Smooth muscle cell (in vitro differentiated cells): ENCODE measurements around the gene BTD. TPM values are rescaled to one million over a fixed set of nuclear protein-coding genes. Genes with fewer than 3 reads are reported as not detected.

Experiments
- DNase-seq: peaks from one replicate; lab custom pipeline; 2025; ENCODE audit not compliant: unreplicated experiment; lab: John Stamatoyannopoulos, UW
- H2AFZ ChIP-seq: fragments of 200-600 bp; sonication (generic); 2 replicates; pipeline ENCODE4 v1.6.0; 2016; ENCODE audit warnings: antibody characterized with exemption, low read depth, mild to moderate bottlenecking
- H3F3A ChIP-seq: fragments of 200-600 bp; sonication (generic); 2 replicates; pipeline ENCODE4 v1.6.0; 2017; ENCODE audit warnings: antibody characterized with exemption, low read depth
- H3K27ac ChIP-seq: fragments of 200-600 bp; sonication (generic); 2 replicates; pipeline ENCODE4 v1.5.1; 2016; ENCODE audit warnings: low read depth, mild to moderate bottlenecking
- H3K27me3 ChIP-seq: fragments of 200-600 bp; sonication (generic); 2 replicates; pipeline ENCODE4 v1.6.1; 2016; ENCODE audit warnings: low read depth, mild to moderate bottlenecking
- H3K36me3 ChIP-seq: fragments of 200-600 bp; sonication (generic); 2 replicates; pipeline ENCODE4 v1.5.1; 2016; ENCODE audit warnings: low read depth
- H3K4me1 ChIP-seq: fragments of 200-600 bp; sonication (generic); 2 replicates; pipeline ENCODE4 v1.5.1; 2016; ENCODE audit warnings: low read depth
- H3K4me2 ChIP-seq: fragments of 200-600 bp; sonication (generic); 2 replicates; pipeline ENCODE4 v1.6.0; 2016; ENCODE audit warnings: mild to moderate bottlenecking
- H3K4me3 ChIP-seq: fragments of 200-600 bp; sonication (generic); 2 replicates; pipeline ENCODE4 v1.5.1; 2016; ENCODE audit warnings: mild to moderate bottlenecking
- H3K79me2 ChIP-seq: fragments of 200-600 bp; sonication (generic); 2 replicates; pipeline ENCODE4 v1.6.0; 2016; ENCODE audit warnings: low read depth, mild to moderate bottlenecking
- H3K9ac ChIP-seq: fragments of 200-600 bp; sonication (generic); 2 replicates; pipeline ENCODE4 v1.6.0; 2016; ENCODE audit warnings: low read depth
- H3K9me3 ChIP-seq: fragments of 200-600 bp; sonication (generic); replicated peaks from 2 replicates; pipeline ENCODE4 v1.5.1; 2016; ENCODE audit warnings: low read depth
- H4K20me1 ChIP-seq: fragments of 200-600 bp; sonication (generic); 2 replicates; pipeline ENCODE4 v1.6.0; 2016; ENCODE audit warnings: low read depth
- CTCF ChIP-seq: fragments of 200-600 bp; sonication (generic); IDR thresholded peaks from 2 replicates; pipeline ENCODE4 v1.5.1; 2017; ENCODE audit warnings: borderline replicate concordance, mild to moderate bottlenecking, antibody characterized with exemption; ENCODE audit not compliant: insufficient read depth, poor library complexity, severe bottlenecking
- WGBS: methylation state at CpG from one replicate; pipeline ENCODE4 v1.1.7; 2016; ENCODE audit warnings: low lambda C conversion rate; 5-methylcytosine and 5-hydroxymethylcytosine counted together
- polyA plus RNA-seq: library from polyadenylated mRNA; unstranded; fragments of >200 nt; fragmentation: Nextera tagmentation; extraction: Ambion mirVana; gene quantifications from 2 replicates; pipeline ENCODE4 v1.2.1, GENCODE V29; 2016
- total RNA-seq: library from RNA; depleted of rRNA; stranded (reverse); fragments of >200 nt; gene quantifications from 2 replicates; pipeline ENCODE4 v1.2.3, GENCODE V29; 2014

BTD gene
- total and polyA plus RNA-seq, 2 experiments from 2014 or later = 20.9 to 23.6 TPM

- TF ChIP-seq CTCF = no peak
- Histone ChIP-seq H3K4me3 (no peak overlapping the region), H3K27ac (no peak overlapping the region), H3F3A (no peaks in the 10 kb centered on the region), H3K9me3 (no peaks in the 10 kb centered on the region), H3K36me3 (no peaks in the 10 kb centered on the region), H2AFZ (no peak overlapping the region), H3K27me3 (no peaks in the 10 kb centered on the region), H3K4me1 (peaks cover 7% of the 10 kb centered on the region), H3K9ac (no peak overlapping the region), H3K4me2 (no peak overlapping the region), H3K79me2 (no peaks in the 10 kb centered on the region), H4K20me1 (no peaks in the 10 kb centered on the region)
- 93% methylated on average over 2 of the region's 2 CpGs for WGBS
- DNase-seq = no peak
Measured at GRCh38 chr3:15606434-15606891, 4.9 kb downstream of the BTD start.

- no peak overlapping the region for H3K4me2 ChIP-seq
- no peak overlapping the region for H3K9ac ChIP-seq
- H3F3A ChIP-seq = no peaks in the 10 kb centered on the region
- H3K4me3 ChIP-seq = no peak overlapping the region
- no peaks in the 10 kb centered on the region for H3K9me3 ChIP-seq
- H3K36me3 ChIP-seq = no peaks in the 10 kb centered on the region
- H3K27me3 ChIP-seq = no peaks in the 10 kb centered on the region
- no peak overlapping the region for H3K27ac ChIP-seq
- H3K79me2 ChIP-seq = no peaks in the 10 kb centered on the region
- H4K20me1 ChIP-seq = no peaks in the 10 kb centered on the region
- H2AFZ ChIP-seq = no peak overlapping the region
- 93% methylated on average over 4 of the region's 4 CpGs for WGBS
- no peak for DNase-seq
- H3K4me1 ChIP-seq = no peaks in the 10 kb centered on the region
- TF ChIP-seq CTCF = no peak
Measured at GRCh38 chr3:15610082-15610759, 8.7 kb downstream of the BTD start.

- WGBS = 100% methylated on average over 3 of the region's 3 CpGs
- no peaks in the 10 kb centered on the region for H3F3A ChIP-seq
Measured at GRCh38 chr3:15611018-15611417, 9.5 kb downstream of the BTD start.

More at GRCh38 chr3:15611018-15611417, 9.5 kb downstream of the BTD start:
- Histone ChIP-seq H3K27ac (no peak overlapping the region), H4K20me1 (no peaks in the 10 kb centered on the region), H3K36me3 (no peaks in the 10 kb centered on the region), H2AFZ (no peak overlapping the region), H3K4me1 (no peaks in the 10 kb centered on the region), H3K79me2 (no peaks in the 10 kb centered on the region), H3K4me2 (no peak overlapping the region), H3K4me3 (no peak overlapping the region), H3K9me3 (no peaks in the 10 kb centered on the region), H3K9ac (no peak overlapping the region), H3K27me3 (no peaks in the 10 kb centered on the region)
- no peak for TF ChIP-seq CTCF
- no peak for DNase-seq
